ENCODE measurements around the gene CAST.
"Not testable (repeated sequence)": the region's sequence is repeated elsewhere in the genome, so short reads cannot be mapped to it uniquely, and the experiment has no call there.

CAST gene

DNA sequence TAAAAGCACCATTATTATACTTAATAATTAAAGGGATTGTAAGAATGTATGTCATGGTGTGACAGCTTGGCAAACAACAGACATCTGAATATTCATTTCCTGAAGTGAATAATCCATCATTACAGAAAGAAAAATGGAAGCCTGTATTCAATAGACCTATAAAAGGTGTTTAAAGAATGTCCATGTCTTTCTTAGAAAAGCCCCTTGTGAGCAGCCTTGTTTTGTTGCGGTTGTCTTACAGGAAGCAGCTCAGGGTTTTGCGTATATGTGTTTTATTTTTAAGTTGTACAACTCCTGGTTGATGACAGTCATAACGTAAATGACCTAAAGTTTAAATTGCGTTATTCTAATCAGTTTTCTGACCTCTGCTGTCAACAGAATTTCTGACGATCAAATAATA is 53.8 kb downstream of the CAST start:
- DNase-seq, result no peak

DNA sequence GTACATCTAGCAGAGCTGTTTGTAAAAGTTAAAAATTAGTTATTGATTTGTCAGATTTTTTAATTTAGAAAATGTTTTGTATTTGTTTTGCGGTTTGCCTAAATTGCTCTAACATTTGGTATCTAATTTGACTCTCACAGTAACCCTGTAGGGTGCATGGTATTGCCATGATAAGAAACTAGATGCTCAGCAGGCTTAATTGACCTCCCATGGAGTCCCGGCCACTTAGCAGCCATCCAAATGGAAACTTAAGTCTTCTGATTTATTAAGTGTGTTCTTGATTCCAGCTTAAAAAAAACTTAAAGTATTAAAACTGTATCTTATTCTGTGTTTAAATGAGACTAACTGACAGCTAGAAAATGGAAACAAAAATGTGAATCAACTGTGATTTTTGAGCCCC is 54.5 kb downstream of the CAST start:
- no peak for DNase-seq

GRCh38 chr5:96717874-96718273 is 55.7 kb downstream of the CAST start:
- no peak for DNase-seq

- no peak for DNase-seq
Observed at GRCh38 chr5:96718635-96719077, 56.5 kb downstream of the CAST start.

GRCh38 chr5:96720408-96720807 is 58.2 kb downstream of the CAST start:
- no peak for DNase-seq

DNA sequence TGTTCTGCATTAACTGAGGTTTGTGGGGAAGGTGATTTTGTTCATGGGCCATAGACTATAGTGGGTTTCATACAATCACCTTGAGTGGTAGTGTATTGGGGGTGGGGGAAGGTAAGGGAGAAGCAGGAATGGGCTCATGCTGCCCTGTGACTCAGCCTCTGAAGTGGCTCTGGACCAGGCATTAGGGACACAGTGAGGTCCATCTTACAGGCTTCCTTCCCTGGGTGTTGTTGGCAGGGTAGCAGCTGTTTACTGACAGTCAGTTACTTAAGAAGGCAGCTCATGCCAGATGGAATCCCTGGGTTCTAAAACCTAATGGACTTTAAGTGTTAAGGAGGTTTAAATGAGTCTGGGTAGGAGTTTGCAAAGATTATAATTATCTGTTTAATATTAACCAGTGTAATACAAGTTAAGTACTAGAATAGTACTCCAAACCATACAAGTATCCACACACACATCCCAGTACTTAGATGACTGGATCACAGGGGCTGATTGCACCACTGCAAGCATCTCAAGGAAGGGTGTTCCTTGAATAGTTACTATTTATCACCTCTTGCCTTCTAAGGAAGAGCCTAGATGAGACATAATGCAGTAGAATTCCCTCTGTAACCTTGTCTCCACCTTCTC is 59.3 kb downstream of the CAST start:
- DNase-seq, result no peak

DNA sequence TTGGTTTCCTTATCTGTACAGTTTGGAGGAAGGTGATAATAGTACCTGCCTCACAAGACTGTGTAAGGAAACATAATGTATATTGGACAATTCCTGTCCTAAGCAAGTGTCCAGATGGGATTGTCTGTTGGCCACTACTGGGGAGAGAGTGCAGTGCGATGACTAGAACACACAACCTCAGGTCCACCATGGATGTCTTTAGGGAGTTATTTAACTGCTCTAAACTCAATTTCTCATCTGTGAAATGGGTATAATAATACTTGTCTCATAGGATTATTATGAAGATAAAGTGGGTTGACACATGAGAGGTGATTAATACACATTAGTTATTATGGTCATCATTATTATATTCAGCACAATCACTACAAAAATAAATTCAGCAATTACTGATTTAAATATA is 63.1 kb downstream of the CAST start:
- DNase-seq, result no peak

- DNase-seq, result no peak
Observed at GRCh38 chr5:96726802-96727201, 64.6 kb downstream of the CAST start.

DNA sequence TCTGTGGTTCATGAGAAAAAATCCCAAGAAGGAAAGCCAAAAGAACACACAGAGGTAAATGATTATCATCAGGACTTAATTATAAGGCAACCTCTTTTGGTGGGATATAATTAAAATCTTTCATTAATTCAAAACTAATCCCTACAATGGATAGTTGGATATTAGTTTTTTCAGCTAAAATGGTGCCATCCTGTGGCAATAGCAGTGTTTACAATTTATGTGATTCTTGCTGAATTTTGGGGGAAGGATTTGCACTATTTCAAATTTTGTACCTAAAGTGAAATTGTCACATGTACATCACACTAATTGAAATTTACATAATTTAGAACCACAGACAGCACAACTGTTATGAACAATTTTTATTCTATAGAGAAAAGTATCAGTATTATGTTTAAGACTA is 67.0 kb downstream of the CAST start:
- DNase-seq, result no peak

DNA sequence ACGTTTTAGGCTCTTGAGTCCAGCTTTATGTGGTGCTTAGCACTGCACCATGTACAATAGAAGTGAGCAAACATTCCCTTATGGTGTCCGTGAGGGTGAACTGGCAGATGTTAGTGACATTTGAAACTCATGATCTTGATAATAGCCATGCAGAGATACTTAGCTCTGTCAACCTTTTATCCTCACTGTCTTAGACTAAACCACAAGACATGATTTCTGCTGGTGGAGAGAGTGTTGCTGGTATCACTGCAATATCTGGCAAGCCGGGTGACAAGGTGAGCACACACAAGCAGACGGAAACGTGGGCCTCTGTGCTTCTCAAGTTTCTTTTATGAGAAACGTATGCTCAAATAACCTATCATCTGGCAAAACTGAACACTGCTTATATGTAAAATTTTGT is 68.4 kb downstream of the CAST start:
- no peak for DNase-seq

- DNase-seq, result no peak
Observed at GRCh38 chr5:96733771-96734500, 71.8 kb downstream of the CAST start.

GRCh38 chr5:96734871-96735325 is 72.7 kb downstream of the CAST start:
- peak; percentile 78 for DNase-seq

DNA sequence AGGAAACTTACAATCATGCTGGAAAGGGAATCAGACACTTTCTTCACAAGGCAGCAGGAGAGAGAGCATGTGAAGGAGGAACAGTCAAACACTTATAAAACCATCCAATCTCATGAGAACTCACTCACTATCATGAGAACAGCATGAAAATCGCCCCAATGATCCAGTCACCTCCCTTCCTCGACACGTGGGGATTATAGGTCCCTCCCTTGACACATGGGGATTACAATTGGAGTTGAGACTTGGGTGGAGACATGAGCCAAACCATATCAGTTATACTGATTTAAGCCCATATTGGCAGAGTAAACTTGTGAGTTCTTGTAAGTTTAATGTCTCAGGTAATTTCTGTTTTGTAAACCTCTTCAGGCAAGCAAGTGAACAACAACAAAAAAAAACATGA is 74.8 kb downstream of the CAST start:
- no peak for DNase-seq

DNA sequence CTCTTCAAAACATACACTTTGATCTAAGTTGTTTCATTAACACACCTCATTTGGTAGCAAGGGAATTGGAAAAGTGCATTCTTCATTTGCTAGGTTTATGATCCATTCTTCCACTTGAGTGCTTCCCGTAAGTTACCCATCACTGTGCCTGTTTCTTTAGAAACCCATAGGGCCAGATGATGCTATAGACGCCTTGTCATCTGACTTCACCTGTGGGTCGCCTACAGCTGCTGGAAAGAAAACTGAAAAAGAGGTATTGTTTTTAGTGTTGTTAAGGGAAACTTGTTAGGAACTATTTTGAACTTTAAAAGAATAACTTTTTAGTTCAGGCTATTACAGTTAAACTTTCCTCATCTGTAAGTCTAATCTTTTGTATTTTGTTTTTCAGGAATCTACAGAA is 78.9 kb downstream of the CAST start:
- no peak for DNase-seq

GRCh38 chr5:96741891-96742309 is 79.7 kb downstream of the CAST start:
- DNase-seq, result no peak

DNA sequence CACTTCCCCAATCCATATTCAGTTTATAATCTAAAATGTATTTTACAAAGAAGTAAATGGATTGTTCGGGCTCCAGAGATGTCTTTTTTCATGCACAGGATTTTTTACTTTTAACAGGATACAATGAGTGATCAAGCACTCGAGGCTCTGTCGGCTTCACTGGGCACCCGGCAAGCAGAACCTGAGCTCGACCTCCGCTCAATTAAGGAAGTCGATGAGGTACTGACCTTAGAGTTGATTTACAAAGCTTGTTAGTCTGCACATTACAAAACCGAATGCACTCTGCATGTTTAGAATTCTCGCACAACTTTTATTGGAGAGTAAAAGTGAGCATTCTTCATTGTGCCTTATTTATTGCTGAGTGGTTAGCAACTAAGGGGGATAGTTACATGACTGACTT is 80.4 kb downstream of the CAST start:
- no peak for DNase-seq

DNA sequence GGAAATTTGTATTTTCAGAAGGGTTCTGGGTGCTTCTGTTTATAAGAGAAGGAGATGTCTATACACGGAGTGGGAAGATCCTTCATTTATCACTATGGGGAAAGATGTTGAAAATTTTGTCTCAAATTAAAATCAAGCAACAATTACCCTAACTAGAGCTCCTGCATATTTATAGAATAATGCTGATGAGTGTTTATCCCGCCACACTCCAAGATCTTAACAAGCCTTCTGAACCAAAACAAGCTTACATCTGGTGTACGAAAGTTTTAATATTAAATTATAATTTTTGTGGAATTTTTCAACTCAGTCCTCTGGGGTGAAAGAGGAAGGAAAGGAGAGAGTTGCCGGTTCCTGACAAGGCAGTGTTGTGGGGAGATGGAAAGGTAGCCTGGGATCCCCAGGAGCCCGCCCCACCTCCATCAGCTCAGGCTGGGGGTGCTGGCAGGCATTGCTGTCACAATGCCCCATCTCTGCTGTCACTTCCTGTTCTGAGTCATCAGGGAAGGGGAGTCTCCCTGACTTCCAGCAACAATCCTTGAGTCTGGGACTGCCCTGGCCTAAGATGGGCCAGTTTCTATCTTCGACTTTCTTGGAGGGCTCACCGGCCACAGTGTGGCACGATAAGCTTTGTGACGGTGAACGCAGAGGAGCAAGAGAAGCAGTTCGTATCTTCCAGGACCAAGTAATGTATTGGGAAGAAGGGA is 81.0 kb downstream of the CAST start:
- peak; percentile 39 for DNase-seq

DNA sequence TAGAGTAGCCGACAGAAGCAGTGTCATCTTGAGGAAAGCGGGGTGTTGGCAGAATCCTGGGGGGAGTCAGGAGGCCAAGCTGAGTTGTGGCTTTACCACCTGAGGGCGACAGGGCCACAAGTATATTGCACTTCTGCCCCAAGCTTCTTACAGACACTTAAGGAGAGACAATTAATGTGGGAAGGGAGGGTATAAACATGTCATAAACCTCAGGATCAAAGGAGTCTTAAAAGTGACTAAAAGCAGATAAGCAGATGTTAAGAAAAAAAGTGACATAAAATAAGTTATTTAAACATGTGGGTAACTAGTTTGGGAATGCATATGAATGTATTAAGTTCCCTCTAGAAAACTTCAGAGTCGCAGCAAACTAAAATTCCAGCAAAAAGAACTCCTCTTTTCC is 81.6 kb downstream of the CAST start:
- DNase-seq, result no peak

DNA sequence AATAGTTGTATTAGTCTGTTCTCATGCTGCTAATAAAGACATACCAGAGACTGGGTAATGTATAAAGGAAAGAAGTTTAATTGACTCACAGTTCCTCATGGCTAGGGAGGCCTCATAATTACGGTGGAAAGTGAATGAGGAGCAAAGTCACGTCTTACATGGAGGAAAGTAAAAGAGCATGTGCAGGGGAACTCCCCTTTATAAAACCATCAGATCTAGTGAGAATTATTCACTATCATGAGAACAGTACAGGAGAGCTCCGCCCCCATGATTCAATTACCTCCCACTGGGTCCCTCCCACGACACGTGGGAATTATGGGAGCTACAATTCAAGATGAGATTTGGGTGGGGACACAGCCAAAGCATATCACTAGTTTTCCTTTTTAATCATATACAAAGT is 82.0 kb downstream of the CAST start:
- not testable (repeated sequence) for DNase-seq

- DNase-seq, result no peak
Observed at GRCh38 chr5:96745025-96745424, 82.8 kb downstream of the CAST start.

DNA sequence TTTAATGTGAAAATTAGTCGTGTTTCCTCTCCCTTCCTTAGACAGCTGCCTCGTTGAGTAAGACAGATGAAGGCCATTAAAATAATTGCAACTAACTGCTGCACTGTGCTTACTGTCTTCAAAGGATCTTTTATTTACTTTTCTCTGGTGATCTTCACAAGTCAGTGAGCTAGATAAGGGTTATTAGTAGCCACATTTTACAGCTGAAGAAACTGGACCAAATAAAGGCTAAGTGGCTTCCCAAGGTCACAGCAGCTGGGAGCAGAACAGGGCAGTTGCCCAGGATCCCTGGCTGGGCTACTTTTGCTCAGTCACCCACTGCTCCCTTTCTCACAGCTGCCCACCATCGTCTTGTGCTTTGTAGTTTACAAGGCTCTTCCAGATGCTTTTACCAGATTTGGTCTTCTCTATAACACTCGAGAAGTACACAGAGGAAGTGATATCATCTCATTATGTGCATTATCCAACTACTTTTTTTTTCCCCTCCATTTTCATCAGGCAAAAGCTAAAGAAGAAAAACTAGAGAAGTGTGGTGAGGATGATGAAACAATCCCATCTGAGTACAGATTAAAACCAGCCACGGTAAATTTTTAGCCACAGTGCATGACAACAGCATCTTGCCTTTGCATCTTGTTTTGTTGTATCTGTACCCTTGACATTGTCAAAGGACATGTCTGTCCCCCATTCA is 83.8 kb downstream of the CAST start:
- peak; percentile 38 for DNase-seq

DNA sequence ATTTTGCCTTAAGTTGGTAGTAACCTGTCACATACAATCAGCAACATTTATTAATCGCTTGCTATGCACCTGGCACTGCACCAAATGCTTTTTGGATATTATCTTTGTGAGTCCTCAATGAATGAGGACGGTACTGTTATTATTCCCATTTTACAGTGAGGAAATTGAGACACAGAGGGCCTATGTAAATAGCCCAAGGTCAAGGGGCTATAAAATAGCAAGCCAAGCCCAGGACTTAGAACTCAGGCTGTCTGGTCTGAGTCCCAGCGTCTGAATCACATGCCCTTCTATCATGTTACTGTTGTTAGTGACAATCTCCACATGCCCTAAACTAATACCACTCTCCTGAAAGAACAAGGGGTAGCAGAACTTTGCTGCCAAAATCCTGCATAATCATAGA is 85.5 kb downstream of the CAST start:
- no peak for DNase-seq

GRCh38 chr5:96750110-96750822 is 88.1 kb downstream of the CAST start:
- DNase-seq, result no peak
